Measurements from ENCODE around the gene MBLAC1.

The MBLAC1 gene

DNA sequence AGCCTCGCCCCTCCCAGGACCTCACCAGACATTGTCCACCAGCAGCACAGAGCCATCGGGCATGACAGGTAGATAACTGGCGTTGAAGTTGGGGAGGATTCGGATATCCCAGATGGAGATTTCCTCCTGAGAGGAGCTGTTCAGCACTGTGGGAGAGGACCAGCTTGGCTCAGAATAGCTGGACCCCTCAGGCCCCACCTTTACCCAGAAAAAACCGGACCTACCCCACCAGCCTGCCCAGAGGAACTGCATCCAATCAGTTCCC lies 30.2 kb downstream of the MBLAC1 start:
- in situ Hi-C loops (cut with MboI; ENCODE audit: low sequenced_read_pairs, unreplicated experiment): no loop called here

DNA sequence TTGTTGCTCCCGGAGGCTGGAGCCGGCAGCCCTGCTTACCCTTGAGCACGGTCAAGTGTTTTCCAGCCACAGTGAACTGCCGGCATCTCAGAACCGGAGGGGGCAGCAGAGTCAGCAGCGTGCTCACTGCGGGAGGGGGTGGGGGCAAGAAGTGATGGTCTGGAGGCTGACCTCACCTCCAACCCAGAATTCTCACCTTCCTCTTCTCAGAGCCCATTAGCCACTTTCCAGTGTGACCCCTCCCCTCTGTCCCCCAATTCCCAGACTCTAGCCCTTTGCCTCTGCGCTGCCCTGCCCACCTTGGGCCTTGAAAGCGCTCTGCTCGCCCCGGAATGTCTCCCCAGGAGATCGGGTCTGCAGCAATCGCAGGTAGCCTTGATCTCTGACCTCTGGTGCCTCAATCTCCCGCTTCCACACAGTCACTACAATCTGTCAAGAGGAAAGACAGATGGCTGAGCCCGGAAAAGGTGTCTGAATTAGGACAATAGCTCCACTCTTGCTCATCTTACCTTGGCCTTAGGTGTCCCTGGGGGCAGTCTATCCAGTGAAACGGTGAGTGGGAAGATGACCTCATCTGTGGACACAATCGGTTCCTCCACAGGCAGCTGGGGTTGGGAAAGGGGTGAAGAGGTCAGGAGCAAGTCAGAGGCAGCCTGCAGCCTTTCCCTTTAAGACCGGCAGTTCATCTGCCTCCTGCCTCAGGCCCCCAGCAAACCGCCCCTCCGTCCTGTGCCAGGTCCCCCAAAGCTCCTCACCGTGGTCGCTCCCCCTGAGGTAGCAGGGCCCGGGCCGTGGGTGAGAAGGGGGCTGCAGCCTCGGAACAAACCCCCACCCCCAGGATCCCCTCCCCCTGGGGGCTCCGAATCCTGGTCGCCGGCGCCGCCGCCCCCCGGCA lies 30.8 kb downstream of the MBLAC1 start:
- TF ChIP-seq, protein P1, sequence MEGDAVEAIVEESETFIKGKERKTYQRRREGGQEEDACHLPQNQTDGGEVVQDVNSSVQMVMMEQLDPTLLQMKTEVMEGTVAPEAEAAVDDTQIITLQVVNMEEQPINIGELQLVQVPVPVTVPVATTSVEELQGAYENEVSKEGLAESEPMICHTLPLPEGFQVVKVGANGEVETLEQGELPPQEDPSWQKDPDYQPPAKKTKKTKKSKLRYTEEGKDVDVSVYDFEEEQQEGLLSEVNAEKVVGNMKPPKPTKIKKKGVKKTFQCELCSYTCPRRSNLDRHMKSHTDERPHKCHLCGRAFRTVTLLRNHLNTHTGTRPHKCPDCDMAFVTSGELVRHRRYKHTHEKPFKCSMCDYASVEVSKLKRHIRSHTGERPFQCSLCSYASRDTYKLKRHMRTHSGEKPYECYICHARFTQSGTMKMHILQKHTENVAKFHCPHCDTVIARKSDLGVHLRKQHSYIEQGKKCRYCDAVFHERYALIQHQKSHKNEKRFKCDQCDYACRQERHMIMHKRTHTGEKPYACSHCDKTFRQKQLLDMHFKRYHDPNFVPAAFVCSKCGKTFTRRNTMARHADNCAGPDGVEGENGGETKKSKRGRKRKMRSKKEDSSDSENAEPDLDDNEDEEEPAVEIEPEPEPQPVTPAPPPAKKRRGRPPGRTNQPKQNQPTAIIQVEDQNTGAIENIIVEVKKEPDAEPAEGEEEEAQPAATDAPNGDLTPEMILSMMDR (IDR thresholded peaks at IDR 0.05; ENCODE audit: borderline replicate concordance, control extremely low read depth, extremely low read depth, insufficient read depth, missing control alignments): no peak
- in situ Hi-C loops (cut with MboI; ENCODE audit: low sequenced_read_pairs, unreplicated experiment): no loop called here
- peak; percentile 53 for DNase-seq (ENCODE audit: low spot score)

More for the DNA sequence above, 30.2 kb downstream of the MBLAC1 start:
- TF ChIP-seq, protein P1 (IDR thresholded peaks at IDR 0.05; ENCODE audit: borderline replicate concordance, control extremely low read depth, extremely low read depth, insufficient read depth, missing control alignments): no peak
- no peak for DNase-seq (ENCODE audit: low spot score)

DNA sequence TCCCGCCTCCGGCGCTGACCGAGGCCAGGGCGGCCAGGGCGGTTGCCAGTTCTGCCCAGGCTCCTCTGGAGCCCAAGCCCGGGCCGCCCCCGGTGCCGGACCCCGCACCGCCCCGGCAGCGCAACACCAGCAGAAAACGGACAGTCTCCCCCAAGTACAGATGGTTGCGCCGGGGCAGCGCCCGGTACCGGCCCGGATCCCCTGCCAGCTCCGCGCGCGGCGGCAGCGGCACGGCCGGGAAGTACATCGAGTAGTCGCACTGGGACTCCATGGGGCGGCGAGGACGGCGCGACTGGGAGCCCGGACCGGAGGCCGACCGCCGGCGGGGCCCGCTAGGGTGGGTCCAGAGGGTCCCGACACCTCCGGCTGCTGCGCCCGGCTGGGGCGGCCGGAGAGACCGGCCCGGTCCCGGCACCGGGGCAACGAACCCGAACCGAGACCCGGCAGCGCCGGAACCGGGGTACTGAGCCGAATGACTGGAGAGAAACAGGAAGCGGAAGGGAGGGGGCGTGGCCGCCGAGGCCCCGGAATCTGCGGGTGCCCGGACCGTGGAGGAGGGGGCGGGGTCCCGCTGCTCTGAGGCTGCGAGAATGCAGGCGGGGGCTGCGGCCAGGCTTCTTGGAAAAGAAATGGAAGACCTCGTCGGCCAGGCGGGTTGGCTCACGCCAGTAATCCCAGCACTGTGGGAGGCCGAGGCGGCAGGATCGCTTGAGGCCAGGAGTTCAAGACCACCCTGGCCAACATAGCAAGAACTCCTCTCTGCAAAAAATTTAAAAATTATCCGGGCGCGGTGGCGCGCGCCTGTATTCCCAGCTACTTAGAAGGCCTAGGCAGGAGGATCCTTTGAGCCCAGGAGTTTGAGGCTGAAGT lies 31.7 kb downstream of the MBLAC1 start, which contains the start of gene TRAPPC14:
TSS of gene TRAPPC14 (minus strand) at position 495 of the 870 bp plus-strand sequence. CDS start at position 271, 224 bp downstream.
- TF ChIP-seq, protein P1 (IDR thresholded peaks at IDR 0.05; ENCODE audit: borderline replicate concordance, control extremely low read depth, extremely low read depth, insufficient read depth, missing control alignments): no peak
- in situ Hi-C loops (cut with MboI; ENCODE audit: low sequenced_read_pairs, unreplicated experiment): no loop called here
- DNase-seq (ENCODE audit: low spot score): peak; percentile 97

DNA sequence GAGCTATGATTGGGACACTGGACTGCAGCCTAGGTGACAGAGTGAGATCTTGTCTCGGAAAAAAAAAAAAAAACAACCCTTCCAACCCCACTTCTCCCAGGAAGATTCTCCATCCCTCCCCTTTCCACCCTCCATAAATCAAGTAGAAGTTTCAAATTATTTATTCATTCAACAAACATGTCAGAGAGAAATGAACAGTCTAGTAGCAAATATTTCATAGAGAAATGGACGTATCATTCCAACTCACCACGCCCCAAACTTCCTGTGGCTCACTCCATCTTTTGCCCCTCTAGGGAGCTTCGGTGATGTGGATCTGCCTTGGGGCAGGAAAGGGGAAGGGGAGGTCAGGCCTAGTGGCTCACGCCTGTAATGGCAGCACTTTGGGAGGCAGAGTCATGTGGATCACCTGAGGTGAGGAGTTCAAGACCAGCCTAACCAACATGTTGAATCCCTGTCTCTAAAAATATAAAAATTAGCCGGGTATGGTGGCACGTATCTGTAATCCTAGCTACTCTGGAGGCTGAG lies 32.4 kb downstream of the MBLAC1 start:
- in situ Hi-C loops (cut with MboI; ENCODE audit: low sequenced_read_pairs, unreplicated experiment): no loop called here
- TF ChIP-seq, protein P1 (IDR thresholded peaks at IDR 0.05; ENCODE audit: borderline replicate concordance, control extremely low read depth, extremely low read depth, insufficient read depth, missing control alignments): no peak
- no peak for DNase-seq (ENCODE audit: low spot score)

DNA sequence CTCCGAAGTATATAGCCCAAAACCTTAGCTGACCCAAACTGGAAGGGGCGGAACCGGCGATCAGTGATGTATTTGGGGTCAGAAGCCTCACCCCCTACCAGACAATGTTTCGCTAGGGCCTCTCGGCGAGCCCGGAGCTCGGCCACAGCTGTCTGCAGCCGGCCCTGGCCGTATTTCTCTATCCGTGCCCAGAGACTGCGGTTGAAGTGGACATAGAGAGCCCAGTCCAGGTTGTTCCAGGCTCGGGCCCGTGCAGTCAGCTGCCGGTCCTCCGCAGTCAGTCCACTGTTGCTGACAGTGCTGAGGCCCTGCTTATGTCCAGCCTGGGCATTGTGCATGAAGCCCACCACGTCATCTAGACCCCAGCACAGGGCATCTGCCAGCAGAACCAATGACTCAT lies 33.3 kb downstream of the MBLAC1 start:
- in situ Hi-C loops (cut with MboI; ENCODE audit: low sequenced_read_pairs, unreplicated experiment): no loop called here
- DNase-seq (ENCODE audit: low spot score): no peak
- TF ChIP-seq, protein P1 (IDR thresholded peaks at IDR 0.05; ENCODE audit: borderline replicate concordance, control extremely low read depth, extremely low read depth, insufficient read depth, missing control alignments): no peak

DNA sequence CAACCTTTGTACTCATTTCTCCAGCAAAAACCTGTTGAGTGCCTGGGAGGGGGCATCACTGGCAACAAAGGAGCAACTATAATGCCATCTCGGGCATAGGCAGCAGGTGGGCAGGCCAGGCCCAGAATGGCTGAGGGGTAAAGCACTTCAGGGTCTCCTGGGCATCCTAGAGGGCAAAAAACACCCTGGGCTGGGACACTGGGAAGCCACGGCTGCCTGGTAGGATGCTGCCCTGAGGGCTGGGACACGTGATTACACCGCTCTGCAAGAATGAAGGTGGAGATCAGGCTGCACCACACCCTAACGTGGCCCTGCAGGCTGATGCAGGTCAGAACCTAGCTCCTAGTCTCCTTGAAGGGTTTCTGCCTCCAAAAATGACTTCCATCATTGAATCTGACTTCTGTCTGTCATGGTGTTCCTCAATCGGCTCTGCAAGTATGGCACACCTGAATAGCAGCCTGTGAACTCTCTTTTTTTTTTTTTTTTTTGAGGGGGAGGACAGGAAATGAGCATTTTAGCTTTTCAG lies 36.3 kb downstream of the MBLAC1 start:
- in situ Hi-C loops (cut with MboI; ENCODE audit: low sequenced_read_pairs, unreplicated experiment): no loop called here
- TF ChIP-seq, protein P1 (IDR thresholded peaks at IDR 0.05; ENCODE audit: borderline replicate concordance, control extremely low read depth, extremely low read depth, insufficient read depth, missing control alignments): no peak
- DNase-seq (ENCODE audit: low spot score): peak; percentile 16

Data from GM13976 (cell line).